Stimulated activated CD4-positive, alpha-beta T cell treated with anti-CD3 and anti-CD28 coated beads, TNF-alpha, amount 100 ng/mL, for 1 hour (primary cell): ENCODE results near the gene C5orf58.
A peak's percentile ranks its signal among the peaks of the same experiment; 100 is the strongest.

Experiments
- DNase-seq, 3 donors: peaks; one replicate each; pipeline ENCODE4 v3.0.0-alpha.2; 2020; ENCODE audit warnings: low read depth in 3 of 3, low spot score in 1 of 3

The C5orf58 gene

GRCh38 chr5:170252720-170253350 is 20.1 kb downstream of the C5orf58 start:
- DNase-seq: no peak

- DNase-seq: peak in 2 of 3 donors; percentile 57 to 59
Measured at GRCh38 chr5:170254056-170254455, 21.3 kb downstream of the C5orf58 start.

- no peak for DNase-seq
Measured at GRCh38 chr5:170256571-170256970, 23.8 kb downstream of the C5orf58 start.

GRCh38 chr5:170257370-170257769 is 24.6 kb downstream of the C5orf58 start:
- no peak for DNase-seq

GRCh38 chr5:170261528-170262043 is 28.8 kb downstream of the C5orf58 start:
- no peak for DNase-seq

GRCh38 chr5:170262061-170263045 is 29.6 kb downstream of the C5orf58 start:
- DNase-seq: no peak

GRCh38 chr5:170263906-170264305 is 31.1 kb downstream of the C5orf58 start:
- no peak for DNase-seq

- no peak for DNase-seq
Measured at GRCh38 chr5:170265522-170265921, 32.7 kb downstream of the C5orf58 start.

- peak in 1 of 3 donors; percentile 52 for DNase-seq
Measured at GRCh38 chr5:170266570-170267381, 34.0 kb downstream of the C5orf58 start.

GRCh38 chr5:170267431-170268152 is 34.8 kb downstream of the C5orf58 start:
- peak in 2 of 3 donors; percentile 62 to 65 for DNase-seq

GRCh38 chr5:170268153-170268689 is 35.4 kb downstream of the C5orf58 start:
- no peak for DNase-seq

- no peak for DNase-seq
Measured at GRCh38 chr5:170268884-170269283, 36.1 kb downstream of the C5orf58 start.

- no peak for DNase-seq
Measured at GRCh38 chr5:170269579-170269978, 36.8 kb downstream of the C5orf58 start.

GRCh38 chr5:170270293-170271069 is 37.7 kb downstream of the C5orf58 start:
- no peak for DNase-seq

- peak in 1 of 3 donors; percentile 46 for DNase-seq
Measured at GRCh38 chr5:170273968-170274710, 41.4 kb downstream of the C5orf58 start.

- DNase-seq: no peak
Measured at GRCh38 chr5:170275376-170275994, 42.7 kb downstream of the C5orf58 start.

GRCh38 chr5:170276140-170276539 is 43.4 kb downstream of the C5orf58 start:
- DNase-seq: no peak

GRCh38 chr5:170277867-170278281 is 45.1 kb downstream of the C5orf58 start:
- no peak for DNase-seq
